NB4 (cell line): ENCODE results near the gene MARCHF5.

ENCODE experiments used
- CTCF ChIP-seq: IDR thresholded peaks from one replicate; pipeline ENCODE4 v1.5.1; 2012; ENCODE audit warnings: low read depth, low read length
- POLR2A ChIP-seq: IDR thresholded peaks from 2 replicates; pipeline ENCODE4 v1.6.1; 2011; ENCODE audit warnings: mild to moderate bottlenecking; ENCODE audit not compliant: insufficient read length; ENCODE audit errors: extremely low read depth
- TF ChIP-seq, protein P1 (sequence below): IDR thresholded peaks from 2 replicates; pipeline ENCODE4 v1.6.1; 2011; ENCODE audit warnings: low read depth, low read length

GRCh38 chr10:92274071-92274470 is 16.9 kb upstream of the MARCHF5 start:
- TF ChIP-seq POLR2A, result no peak
- no peak for TF ChIP-seq CTCF
- TF ChIP-seq, protein P1, sequence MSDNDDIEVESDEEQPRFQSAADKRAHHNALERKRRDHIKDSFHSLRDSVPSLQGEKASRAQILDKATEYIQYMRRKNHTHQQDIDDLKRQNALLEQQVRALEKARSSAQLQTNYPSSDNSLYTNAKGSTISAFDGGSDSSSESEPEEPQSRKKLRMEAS, result no peak
